ENCODE measurements around the gene GMDS.

The GMDS gene

GRCh38 chr6:1633366-1634021 lies 611.9 kb downstream of the GMDS start:
- no peak for DNase-seq

GRCh38 chr6:1631251-1631650 lies 614.2 kb downstream of the GMDS start:
- no peak for DNase-seq

DNA sequence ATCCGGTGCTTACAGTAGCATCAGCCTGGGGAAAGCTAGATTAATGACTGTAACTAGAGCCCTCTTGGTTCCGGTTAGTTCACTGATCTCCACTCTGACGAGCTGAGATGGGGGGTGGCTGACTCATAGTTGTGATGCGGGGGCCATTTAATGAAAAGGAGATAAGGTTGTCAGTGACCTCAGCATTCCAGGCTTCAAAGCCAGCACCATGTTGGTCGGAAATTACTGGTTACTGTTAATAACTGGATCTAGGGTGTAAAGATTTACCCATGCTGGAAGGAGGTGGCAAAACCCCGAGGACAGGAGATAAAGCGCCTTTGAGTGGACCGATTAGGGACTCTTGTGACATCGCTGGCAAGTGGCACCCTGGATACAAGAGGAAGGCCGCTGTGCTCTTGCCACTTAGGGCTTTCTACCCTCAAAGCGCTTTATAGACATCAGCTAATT lies 614.6 kb downstream of the GMDS start:
- DNase-seq: no peak

- DNase-seq: no peak
These were observed 615.1 kb downstream of the GMDS start for GRCh38 chr6:1630212-1630770.

GRCh38 chr6:1629316-1629715 lies 616.1 kb downstream of the GMDS start:
- DNase-seq: no peak

DNA sequence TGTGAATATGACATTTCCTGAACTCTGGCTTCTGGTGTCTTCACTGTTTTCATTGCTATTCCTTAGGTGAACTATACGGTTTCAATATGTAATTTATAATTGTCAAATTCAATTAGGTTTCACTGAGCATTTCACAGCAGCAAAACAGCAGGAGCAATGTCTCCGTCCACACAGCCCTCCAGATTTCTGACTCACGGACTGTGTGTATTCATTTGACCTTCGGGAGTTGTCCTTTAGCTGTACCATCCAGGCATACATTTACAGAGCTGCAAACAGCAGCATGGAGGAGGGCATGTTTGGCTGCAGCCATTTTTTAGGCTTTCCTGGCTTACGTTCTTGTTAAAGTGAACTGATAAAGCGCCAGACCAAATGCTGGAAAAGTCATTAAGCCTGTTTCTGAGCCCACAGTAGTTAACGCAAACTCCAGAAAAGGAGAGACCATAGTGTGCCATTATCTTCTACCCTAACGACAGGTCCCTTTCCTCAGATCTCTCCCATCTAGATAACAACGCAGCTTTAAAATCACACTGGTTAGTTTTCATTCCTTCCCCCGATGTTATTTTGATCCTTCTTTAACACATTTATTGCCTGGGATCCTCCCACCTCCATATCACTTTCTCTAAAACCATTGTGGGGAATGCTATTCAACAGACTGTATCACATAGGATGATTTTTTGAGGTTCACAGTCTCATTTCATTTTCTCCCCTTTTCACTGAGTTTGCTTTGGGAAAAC lies 617.4 kb downstream of the GMDS start:
- no peak for DNase-seq

GRCh38 chr6:1626481-1626880 lies 618.9 kb downstream of the GMDS start:
- DNase-seq: no peak

DNA sequence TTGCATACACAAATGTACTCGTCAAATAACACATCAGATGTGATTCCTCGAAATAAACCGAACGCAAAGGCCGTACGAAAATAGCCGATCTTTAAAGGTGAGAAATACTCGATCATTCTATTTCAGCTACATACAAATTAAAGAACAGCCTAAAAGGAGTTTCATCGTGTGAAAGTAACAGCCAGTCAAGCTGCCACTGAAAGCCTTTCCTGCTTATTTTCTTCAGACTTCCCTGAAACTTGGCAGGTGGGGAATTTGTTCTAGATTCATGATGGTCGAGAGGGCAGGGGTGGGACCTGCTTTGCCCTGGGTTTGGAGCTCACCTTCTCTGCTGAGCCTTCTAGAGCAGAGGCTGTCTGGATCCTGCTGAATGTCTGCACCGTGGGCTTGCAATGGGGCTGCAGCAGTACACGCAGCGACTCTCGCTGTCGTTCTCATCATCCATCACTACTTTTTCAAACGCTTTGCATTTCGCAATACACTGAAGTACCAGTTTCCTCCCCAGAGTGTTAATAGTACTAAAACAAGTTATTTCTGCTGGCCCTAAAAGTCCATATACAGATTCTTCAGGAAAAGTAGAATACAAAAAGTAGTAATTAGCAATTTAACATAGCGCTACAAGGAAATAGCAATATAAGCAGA lies 619.5 kb downstream of the GMDS start:
- DNase-seq: no peak

DNA sequence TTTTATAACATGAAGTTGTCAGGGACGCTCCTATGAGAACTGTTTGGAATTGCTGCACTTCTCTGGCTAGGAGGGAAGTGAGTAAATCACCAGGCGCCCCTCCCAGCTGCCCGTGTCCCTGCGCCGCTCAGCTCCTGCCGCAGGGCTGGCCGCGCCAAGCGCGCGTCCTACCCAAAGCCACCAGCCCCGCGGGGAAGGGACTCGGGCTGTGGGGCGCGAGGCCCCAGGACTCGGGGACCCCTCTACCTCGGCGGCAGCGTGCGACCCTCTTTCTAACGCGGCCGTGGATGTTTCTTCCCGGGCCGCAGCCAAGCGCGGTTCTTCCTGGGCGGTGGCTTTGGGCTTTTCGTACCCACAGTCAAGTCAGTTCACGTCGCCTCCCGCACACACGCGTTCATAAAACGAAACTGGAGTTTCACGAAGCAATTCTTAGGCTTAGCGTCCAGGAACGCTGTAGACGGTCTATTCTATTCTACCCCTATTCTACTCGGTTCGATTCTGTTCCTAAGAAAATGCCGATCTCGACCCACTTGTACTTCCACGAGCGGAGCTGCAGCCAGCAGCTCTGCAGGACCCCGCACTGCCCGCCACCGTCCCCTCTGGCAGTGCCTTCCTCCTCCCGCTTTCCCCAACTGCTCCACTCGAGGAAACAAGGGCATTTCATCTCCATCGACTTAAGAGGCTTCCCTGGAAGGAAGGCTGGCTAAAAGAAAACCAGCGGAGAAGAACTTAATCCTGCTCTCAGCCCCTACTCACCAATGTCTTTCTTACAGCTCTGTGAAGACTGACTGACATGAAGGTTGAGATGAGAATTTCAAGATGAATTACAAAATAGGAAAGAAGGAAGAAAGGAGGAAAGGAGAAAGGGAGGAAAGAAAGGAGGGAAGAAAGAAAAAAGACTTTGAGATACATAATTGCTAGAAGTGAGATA lies 620.3 kb downstream of the GMDS start:
- DNase-seq: no peak

DNA sequence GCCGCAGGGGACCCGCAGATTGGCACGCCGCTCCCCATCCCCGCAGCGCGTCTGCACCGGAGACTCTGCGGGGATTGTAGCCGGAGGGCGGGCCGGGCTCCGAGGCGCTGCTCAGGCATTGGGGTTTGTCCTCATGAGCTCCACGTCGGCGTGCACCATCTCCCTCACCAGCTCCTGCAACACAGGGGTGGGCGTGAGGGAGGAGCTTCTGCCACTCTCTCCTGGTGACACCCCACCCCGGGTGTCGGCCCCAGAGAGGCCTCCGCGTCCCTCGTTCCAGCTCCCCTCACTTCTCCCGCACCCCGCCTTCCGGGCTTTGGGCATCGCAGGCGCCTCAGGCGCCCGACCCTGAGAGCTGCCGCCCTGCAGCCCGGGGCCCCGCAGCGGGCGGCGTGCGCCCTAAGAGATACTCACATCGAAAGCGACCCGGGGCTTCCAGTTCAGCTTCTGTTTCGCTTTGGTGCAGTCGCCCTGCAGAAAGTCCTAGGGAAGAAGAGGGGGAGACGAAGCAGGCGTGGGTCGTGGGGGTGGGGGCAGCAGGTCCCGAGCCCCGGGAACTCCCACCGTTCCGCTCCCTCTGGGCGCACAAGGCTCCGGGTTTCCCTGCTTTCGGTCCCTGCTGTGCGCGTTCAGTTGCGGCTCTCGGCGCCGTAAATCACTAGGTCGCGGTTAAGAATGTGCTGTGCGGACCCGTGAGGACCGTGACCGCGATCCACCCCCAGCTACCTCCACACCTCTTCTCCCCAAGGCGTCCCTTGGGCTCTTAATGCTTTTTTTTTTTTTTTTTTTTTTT lies 621.2 kb downstream of the GMDS start:
- DNase-seq: no peak

GRCh38 chr6:1623769-1624057 lies 621.7 kb downstream of the GMDS start:
- DNase-seq: no peak

DNA sequence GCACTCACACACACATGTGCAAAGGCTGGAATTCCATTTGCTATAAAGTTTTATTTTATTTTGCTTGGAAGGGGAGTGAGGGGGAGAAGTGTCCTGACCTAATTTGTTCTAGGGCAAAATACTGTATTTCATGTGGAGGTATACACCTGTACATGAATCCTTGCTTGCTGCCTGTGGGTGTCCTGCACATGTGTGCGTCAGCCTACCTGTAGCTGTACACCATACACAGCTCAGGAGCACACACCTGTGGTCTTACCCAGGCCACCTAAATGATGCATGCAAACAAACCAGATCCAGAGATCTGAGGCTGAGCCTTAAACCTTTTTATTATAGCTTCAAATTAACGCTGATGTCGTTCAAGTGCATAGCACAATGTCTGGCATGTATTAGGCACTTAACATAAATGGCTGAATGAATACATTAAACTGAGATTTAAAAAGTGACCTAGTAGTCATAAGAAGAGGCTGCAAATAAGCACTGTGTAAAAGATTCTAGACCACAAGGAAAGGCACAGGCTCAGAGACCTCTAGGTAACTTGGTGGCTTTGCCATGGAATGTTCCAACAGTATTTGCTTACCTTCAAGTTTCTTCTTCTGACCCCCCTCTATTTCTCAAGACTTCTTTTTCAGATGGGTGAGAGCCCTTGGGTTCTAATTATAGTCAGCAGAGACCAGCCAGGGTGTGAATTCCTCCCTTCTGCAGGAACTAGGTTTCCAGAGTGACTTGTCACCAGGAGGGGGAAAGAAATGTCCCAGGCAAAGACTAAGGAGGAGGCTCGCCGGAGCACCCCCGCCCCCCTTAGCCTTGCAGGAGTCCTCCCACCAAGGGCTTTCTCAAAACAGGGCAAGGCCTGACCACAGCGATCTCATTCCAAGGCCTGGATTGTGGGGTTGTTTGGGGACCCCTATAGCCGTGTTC lies 622.3 kb downstream of the GMDS start:
- no peak for DNase-seq

- no peak for DNase-seq
These were observed 623.1 kb downstream of the GMDS start for GRCh38 chr6:1622220-1622850.

- no peak for DNase-seq
These were observed 624.2 kb downstream of the GMDS start for GRCh38 chr6:1621070-1621701.

DNA sequence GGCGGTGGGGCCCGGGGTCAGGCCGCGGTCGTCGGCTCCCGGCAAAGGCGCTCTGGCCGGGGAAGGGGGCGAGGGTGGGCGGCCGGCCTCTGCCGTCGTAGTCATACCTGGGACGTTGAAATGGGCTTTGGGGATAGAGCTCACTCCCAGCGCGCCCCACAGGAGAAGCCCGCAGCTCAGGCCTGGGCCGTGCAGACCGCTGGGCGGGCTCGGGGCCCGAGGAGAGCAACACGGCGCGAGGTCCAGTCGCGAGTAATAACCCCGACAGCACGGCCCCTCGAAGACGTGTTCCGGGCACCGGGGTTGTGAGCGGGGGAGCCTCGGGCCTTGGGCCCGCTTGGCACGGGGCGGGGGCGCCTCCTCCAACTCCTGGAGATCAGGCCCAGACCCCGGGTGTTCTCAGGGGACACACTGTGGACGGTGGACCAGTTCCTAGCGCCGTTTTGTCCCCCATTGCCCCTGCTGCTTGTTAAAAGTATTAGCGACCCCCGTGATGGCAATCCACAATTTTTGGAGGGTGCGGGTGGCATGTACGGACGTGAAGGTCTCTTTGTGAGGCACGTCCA lies 624.8 kb downstream of the GMDS start:
- DNase-seq: no peak

DNA sequence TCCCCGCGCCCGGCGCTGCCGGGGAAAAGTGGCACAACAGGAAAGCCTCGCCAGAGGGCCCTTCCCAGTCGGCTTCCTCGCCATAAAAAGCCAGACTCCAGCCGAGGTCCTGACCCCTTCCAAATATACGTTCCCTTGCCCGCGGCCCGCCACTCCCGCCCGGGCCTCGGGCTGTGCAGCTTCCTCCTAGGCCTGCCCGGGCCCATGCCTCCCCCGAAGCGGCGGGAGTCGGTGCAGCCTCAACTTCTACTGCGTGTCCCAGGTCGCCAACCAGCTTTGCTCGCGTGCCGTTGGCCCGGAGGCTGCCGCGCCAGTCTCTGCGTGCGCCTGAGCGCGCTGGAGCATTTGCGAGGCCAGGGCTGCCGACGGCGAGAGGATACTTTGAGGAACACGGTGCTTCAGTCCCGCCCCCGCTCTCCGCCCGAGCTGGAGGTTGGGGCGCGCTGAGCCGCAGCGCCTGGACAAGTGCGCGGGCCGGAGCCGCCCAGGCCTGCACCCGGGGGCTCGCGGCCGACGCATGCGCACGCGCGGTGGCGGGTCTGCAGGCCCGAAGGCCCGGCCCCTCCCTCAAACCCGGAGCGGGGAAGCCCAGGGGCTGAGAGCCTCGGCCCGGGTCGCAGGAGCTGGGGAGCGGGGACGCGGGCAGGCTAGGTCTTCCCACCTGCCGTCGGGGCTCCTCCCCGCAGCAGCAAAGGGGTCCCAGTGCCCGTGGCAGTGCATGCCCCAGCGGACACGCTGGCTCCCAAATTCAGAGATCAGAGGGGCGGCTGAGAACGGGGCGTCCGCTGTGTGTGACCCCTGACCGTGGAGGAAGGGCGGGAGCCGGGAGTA lies 625.5 kb downstream of the GMDS start:
- DNase-seq: no peak

DNA sequence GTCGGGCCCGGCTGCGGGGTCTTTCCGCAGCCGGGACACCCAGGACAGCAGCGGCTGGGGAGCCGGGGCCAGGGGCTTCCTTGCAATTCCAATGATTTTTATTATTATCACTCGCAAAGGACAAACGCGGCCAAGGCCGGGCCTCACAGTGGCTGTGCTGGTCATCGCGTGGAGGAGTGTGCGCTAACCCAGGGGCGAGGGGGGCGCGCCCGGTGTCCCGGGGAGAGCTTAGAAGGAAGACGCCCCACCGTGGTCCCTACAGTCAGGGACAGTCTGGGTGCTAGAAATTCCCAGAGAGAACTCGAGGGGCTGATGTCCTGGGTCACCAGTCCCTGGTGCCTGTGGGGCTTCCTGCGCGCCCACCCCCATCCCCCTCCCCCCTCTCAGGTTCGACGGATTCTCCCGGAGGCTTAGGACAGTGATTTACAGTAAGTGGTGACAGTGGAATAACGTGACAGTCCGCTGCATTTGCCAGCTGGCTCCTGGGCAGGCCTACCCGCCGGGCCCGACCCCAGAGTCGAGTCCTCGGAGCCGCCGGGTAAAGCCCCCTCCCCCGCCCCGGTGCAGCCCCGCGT lies 626.2 kb downstream of the GMDS start:
- no peak for DNase-seq

Measured in NCI-H1436 treated with DMSO at 0.1 percent for 48 hours (cell line).